Astrocyte (in vitro differentiated cells and primary cell): ENCODE results near the gene SLC5A2. TPM values are rescaled to one million over a fixed set of nuclear protein-coding genes. Genes with fewer than 3 reads are reported as not detected.
A peak's percentile ranks its signal among the peaks of the same experiment; 100 is the strongest.
"Not testable (repeated sequence)": the region's sequence is repeated elsewhere in the genome, so short reads cannot be mapped to it uniquely, and the experiment has no call there.

Source experiments
- DNase-seq: peaks from one replicate; pipeline ENCODE4 v3.0.0-alpha.2; 2010; ENCODE audit warnings: low read depth
- FAIRE-seq: peaks from 2 replicates; lab custom pipeline; 2011; peaks lifted over from hg19 to GRCh38; lab: Jason Lieb, UNC
- H2AFZ ChIP-seq: 2 replicates; pipeline ENCODE4 v1.6.0; 2012; ENCODE audit warnings: low read depth, low read length, inconsistent platforms
- H3K27ac ChIP-seq: 2 replicates; pipeline ENCODE4 v1.5.1; 2011; ENCODE audit warnings: low read depth, low read length, inconsistent platforms
- H3K27me3 ChIP-seq: 2 replicates; pipeline ENCODE4 v1.6.0; 2011; ENCODE audit warnings: low read length, inconsistent platforms; ENCODE audit not compliant: insufficient read depth
- H3K36me3 ChIP-seq: 2 replicates; pipeline ENCODE4 v1.5.1; 2011; ENCODE audit warnings: low read length, inconsistent platforms; ENCODE audit not compliant: insufficient read depth
- H3K4me1 ChIP-seq: 2 replicates; pipeline ENCODE4 v1.5.1; 2011; ENCODE audit warnings: low read length, inconsistent platforms; ENCODE audit not compliant: insufficient read depth
- H3K4me2 ChIP-seq: 2 replicates; pipeline ENCODE4 v1.6.0; 2012; ENCODE audit warnings: low read length, inconsistent platforms
- H3K4me3 ChIP-seq: 2 replicates; pipeline ENCODE4 v1.5.1; 2011; ENCODE audit warnings: low read depth, mild to moderate bottlenecking, low read length, inconsistent platforms; ENCODE audit not compliant: insufficient read depth
- H3K79me2 ChIP-seq: 2 replicates; pipeline ENCODE4 v1.6.0; 2012; ENCODE audit warnings: mild to moderate bottlenecking, low read length, inconsistent platforms; ENCODE audit not compliant: insufficient read depth
- H3K9ac ChIP-seq: 2 replicates; pipeline ENCODE4 v1.6.0; 2012; ENCODE audit warnings: mild to moderate bottlenecking, low read length, inconsistent platforms
- H3K9me3 ChIP-seq: 2 replicates; pipeline ENCODE4 v1.5.1; 2012; ENCODE audit warnings: low read depth, mild to moderate bottlenecking, low read length, inconsistent platforms; ENCODE audit not compliant: insufficient read depth
- H4K20me1 ChIP-seq: 2 replicates; pipeline ENCODE4 v1.6.0; 2012; ENCODE audit warnings: low read length, inconsistent platforms; ENCODE audit not compliant: insufficient read depth
- H3K27ac Mint-ChIP-seq: one replicate; pipeline ENCODE4 v1.8.0; 2021; ENCODE audit warnings: mild to moderate bottlenecking, mixed read lengths; ENCODE audit not compliant: unreplicated experiment
- H3K27me3 Mint-ChIP-seq: one replicate; pipeline ENCODE4 v1.8.0; 2021; ENCODE audit warnings: low read depth, mixed read lengths; ENCODE audit not compliant: unreplicated experiment
- H3K36me3 Mint-ChIP-seq: one replicate; pipeline ENCODE4 v1.8.0; 2021; ENCODE audit warnings: low read depth, mixed read lengths; ENCODE audit not compliant: unreplicated experiment
- H3K4me1 Mint-ChIP-seq: one replicate; pipeline ENCODE4 v1.8.0; 2021; ENCODE audit warnings: low read depth, mixed read lengths; ENCODE audit not compliant: unreplicated experiment
- H3K4me3 Mint-ChIP-seq: one replicate; pipeline ENCODE4 v1.8.0; 2021; ENCODE audit warnings: mild to moderate bottlenecking, moderate library complexity, mixed read lengths; ENCODE audit not compliant: unreplicated experiment
- H3K9me3 Mint-ChIP-seq: one replicate; pipeline ENCODE4 v1.8.0; 2021; ENCODE audit warnings: mild to moderate bottlenecking, mixed read lengths; ENCODE audit not compliant: unreplicated experiment
- EZH2 ChIP-seq: IDR thresholded peaks from 2 replicates; pipeline ENCODE4 v1.6.1; 2012; ENCODE audit warnings: mild to moderate bottlenecking, low read length, inconsistent platforms; ENCODE audit not compliant: insufficient read depth
- total RNA-seq: library from RNA; stranded (reverse); gene quantifications from 2 replicates; pipeline ENCODE4 v1.2.1, GENCODE V29; 2021
- TF ChIP-seq, protein P1 (sequence below): IDR thresholded peaks from 2 replicates; pipeline ENCODE4 v1.5.1; 2011; ENCODE audit warnings: low read depth, mild to moderate bottlenecking, inconsistent platforms, low read length, moderate library complexity; ENCODE audit not compliant: insufficient read depth

The SLC5A2 gene
- total RNA-seq, 1 donor from 2014 or later: not detected

DNA sequence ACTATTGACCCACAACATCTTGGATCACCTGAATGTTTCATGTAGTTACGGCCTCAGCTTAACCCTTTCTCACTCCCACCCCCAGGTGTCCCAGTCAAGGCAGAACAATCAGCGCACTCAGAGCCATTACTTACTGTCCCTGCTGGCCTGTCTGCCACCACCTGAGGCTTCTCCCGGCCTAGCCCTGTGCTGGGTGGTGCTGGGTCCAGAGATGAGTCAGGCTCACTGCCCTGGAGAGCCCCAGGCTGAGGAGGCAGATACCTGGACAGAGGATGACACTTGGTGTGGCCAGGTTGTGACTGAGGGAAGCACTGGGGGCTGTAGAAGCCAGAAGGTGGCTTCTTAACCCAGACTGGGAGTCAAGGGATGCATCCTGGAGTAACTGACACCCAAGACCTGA is 4.0 kb upstream of the SLC5A2 start:
- Mint-ChIP-seq H3K36me3 (peaks cover 27% of the 10 kb centered on the region), H3K4me3 (no peak overlapping the region), H3K27me3 (peaks cover 3% of the 10 kb centered on the region), H3K27ac (peak overlapping the region; percentile 62), H3K9me3 (no peaks in the 10 kb centered on the region), H3K4me1 (peaks cover 22% of the 10 kb centered on the region)
- Histone ChIP-seq H3K4me2 (no peak overlapping the region), H3K9me3 (no peaks in the 10 kb centered on the region), H3K27ac (no peak overlapping the region), H3K4me3 (no peak overlapping the region), H3K4me1 (peaks cover 20% of the 10 kb centered on the region), H3K9ac (no peak overlapping the region), H3K36me3 (peaks cover 21% of the 10 kb centered on the region), H4K20me1 (peaks cover 68% of the 10 kb centered on the region), H3K79me2 (peaks cover 23% of the 10 kb centered on the region), H2AFZ (no peak overlapping the region), H3K27me3 (no peaks in the 10 kb centered on the region)
- TF ChIP-seq, protein P1, sequence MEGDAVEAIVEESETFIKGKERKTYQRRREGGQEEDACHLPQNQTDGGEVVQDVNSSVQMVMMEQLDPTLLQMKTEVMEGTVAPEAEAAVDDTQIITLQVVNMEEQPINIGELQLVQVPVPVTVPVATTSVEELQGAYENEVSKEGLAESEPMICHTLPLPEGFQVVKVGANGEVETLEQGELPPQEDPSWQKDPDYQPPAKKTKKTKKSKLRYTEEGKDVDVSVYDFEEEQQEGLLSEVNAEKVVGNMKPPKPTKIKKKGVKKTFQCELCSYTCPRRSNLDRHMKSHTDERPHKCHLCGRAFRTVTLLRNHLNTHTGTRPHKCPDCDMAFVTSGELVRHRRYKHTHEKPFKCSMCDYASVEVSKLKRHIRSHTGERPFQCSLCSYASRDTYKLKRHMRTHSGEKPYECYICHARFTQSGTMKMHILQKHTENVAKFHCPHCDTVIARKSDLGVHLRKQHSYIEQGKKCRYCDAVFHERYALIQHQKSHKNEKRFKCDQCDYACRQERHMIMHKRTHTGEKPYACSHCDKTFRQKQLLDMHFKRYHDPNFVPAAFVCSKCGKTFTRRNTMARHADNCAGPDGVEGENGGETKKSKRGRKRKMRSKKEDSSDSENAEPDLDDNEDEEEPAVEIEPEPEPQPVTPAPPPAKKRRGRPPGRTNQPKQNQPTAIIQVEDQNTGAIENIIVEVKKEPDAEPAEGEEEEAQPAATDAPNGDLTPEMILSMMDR: no peak
- no peak for TF ChIP-seq EZH2
- FAIRE-seq: no peak
- no peak for DNase-seq

DNA sequence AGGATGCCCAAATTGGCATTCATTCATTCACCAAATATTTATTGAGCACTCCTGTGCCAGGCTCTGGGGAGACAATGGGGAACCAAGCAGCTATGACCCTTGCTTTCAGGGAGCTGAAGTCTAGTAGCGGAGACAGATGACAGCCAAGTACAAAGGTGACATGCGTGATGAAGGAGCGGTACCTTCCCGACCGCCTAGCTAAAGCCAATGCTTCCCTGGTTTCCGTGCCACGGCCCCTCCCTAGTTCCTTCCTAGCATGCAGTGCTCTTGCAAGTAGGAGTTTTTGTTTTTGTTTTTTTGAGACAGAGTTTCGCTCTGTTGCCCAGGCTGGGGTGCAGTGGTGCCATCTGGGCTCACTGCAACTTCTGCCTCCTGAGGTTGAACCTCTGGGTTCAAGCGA is 3.2 kb upstream of the SLC5A2 start:
- Mint-ChIP-seq H3K4me3 (no peak overlapping the region), H3K27me3 (peaks cover 4% of the 10 kb centered on the region), H3K27ac (no peak overlapping the region), H3K4me1 (peaks cover 16% of the 10 kb centered on the region), H3K36me3 (peaks cover 20% of the 10 kb centered on the region), H3K9me3 (no peaks in the 10 kb centered on the region)
- Histone ChIP-seq H3K4me1 (peaks cover 17% of the 10 kb centered on the region), H3K36me3 (peaks cover 15% of the 10 kb centered on the region), H3K27me3 (no peaks in the 10 kb centered on the region), H3K9ac (no peak overlapping the region), H4K20me1 (peaks cover 60% of the 10 kb centered on the region), H3K4me2 (no peak overlapping the region), H3K79me2 (peaks cover 15% of the 10 kb centered on the region), H2AFZ (no peak overlapping the region), H3K9me3 (no peaks in the 10 kb centered on the region), H3K4me3 (no peak overlapping the region), H3K27ac (no peak overlapping the region)
- FAIRE-seq: no peak
- DNase-seq: no peak
- TF ChIP-seq, protein P1: no peak
- no peak for TF ChIP-seq EZH2

DNA sequence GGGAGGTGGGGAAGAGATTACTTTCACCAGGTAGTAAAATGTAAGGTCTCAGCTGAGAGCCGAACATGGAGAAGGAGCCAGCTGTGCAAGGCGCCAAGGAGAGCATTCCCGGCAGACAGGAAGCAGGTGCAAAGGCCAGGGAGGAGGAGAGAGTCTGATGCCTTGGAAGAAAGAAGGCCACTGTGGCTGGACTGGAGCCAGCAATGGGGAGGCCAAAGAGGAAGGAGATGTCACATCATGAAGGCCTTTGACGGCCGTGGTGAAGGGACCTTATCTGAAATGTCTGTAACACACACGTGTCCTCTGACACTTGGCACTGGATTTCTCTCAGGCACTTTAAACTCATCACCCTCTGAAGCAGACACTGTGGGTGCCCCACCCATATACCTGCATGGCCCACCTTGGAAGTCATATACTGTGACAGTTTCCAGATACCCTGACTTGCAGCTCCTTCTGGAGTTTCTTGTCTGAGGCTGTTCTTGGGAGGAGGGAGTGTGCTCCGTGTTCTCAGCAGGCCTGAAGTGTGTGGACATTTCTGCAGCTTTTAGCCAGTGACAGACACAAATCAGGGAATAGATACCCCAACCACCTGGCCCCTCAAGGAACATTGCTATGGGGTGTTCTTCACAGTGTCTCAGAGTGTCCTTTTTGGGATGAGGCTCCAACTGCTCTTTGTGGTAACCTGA is 1.9 kb upstream of the SLC5A2 start:
- H3K4me1 Mint-ChIP-seq: peaks cover 16% of the 10 kb centered on the region
- H2AFZ ChIP-seq: no peak overlapping the region
- H3K9ac ChIP-seq: no peak overlapping the region
- no peak overlapping the region for H3K4me2 ChIP-seq
- H4K20me1 ChIP-seq: peaks cover 47% of the 10 kb centered on the region
- no peaks in the 10 kb centered on the region for H3K9me3 ChIP-seq
- FAIRE-seq (no peak), DNase-seq (no peak)
- peaks cover 13% of the 10 kb centered on the region for H3K4me1 ChIP-seq
- peak overlapping the region; percentile 58 for H3K27ac Mint-ChIP-seq
- no peak overlapping the region for H3K4me3 ChIP-seq
- peak overlapping the region; percentile 23 for H3K4me3 Mint-ChIP-seq
- TF ChIP-seq, protein P1: no peak
- TF ChIP-seq EZH2: no peak
- H3K27ac ChIP-seq: no peak overlapping the region
- peaks cover under 1% of the 10 kb centered on the region for H3K9me3 Mint-ChIP-seq
- peaks cover 7% of the 10 kb centered on the region for H3K36me3 ChIP-seq
- H3K27me3 Mint-ChIP-seq: peaks cover 16% of the 10 kb centered on the region
- peaks cover 13% of the 10 kb centered on the region for H3K36me3 Mint-ChIP-seq
- no peaks in the 10 kb centered on the region for H3K27me3 ChIP-seq
- H3K79me2 ChIP-seq: peaks cover 5% of the 10 kb centered on the region

DNA sequence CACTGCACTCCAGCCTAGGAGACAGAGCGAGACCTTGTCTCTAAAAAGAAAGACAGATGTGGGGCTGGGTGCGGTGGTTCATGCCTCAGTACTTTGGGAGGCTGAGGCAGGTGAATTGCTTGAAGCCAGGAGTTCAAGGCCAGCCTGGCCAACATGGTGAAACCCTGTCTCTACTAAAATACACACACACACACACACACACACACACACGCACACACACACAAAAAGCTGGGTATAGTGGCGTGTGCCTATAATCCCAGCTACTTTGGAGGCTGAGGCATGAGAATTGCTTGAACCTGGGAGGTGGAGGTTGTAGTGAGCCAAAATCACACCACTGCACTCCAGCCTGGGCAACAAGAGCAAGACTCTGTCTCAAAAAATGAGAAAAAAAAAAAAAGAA is 1.1 kb downstream of the SLC5A2 start:
- H3K36me3 ChIP-seq, H3K9me3 Mint-ChIP-seq, FAIRE-seq, H3K4me1 Mint-ChIP-seq, DNase-seq, H3K79me2 ChIP-seq, H3K9me3 ChIP-seq, H3K4me3 ChIP-seq, H3K4me2 ChIP-seq, H3K9ac ChIP-seq, H3K27ac Mint-ChIP-seq, H3K36me3 Mint-ChIP-seq, H3K27ac ChIP-seq, H3K4me3 Mint-ChIP-seq, H2AFZ ChIP-seq: not testable (repeated sequence)
- peaks cover 18% of the 10 kb centered on the region for H3K27me3 ChIP-seq
- H3K27me3 Mint-ChIP-seq: peaks cover 30% of the 10 kb centered on the region
- peaks cover 23% of the 10 kb centered on the region for H3K4me1 ChIP-seq
- peaks cover 20% of the 10 kb centered on the region for H4K20me1 ChIP-seq
